ENCODE measurements around the gene WIZ.

- TF ChIP-seq CTCF (IDR thresholded peaks at IDR 0.05) (no peak), EZH2 (IDR thresholded peaks at IDR 0.05; ENCODE audit: borderline replicate concordance, insufficient read depth, low read depth, low read length, poor library complexity, severe bottlenecking) (no peak)
These were observed 29.9 kb upstream of the WIZ start, which contains the start of gene PGLYRP2 for GRCh38 chr19:15479391-15480345.

All from B cell (primary cell).